ENCODE measurements around the gene MTERF2. TPM values are rescaled to one million over a fixed set of nuclear protein-coding genes. Genes with fewer than 3 reads are reported as not detected.

MTERF2 gene
- total and polyA plus RNA-seq, 2 donors (not counting 1 experiment from before 2014, with no cell fraction given) = 6.3 to 7.3 TPM

DNA sequence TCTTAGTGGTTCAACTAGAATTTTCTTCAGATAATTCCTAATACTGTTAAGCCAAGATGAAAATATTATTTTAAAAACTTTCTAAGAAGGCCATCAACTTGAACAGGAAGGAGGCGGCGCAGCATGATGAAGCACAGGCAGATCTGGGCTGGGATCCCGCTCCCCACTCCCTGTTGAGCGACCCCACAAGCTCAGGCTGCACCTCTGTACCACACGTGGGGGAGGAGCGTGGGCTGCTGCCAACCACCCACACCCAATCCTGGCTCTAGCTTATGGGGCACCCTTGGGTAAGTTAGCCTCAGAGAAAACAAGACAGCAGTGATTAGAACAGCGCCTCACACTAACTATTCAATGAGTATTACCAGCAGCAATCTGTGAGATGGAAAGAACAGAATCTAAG is 6.0 kb downstream of the MTERF2 start:
- TF ChIP-seq, protein P1, sequence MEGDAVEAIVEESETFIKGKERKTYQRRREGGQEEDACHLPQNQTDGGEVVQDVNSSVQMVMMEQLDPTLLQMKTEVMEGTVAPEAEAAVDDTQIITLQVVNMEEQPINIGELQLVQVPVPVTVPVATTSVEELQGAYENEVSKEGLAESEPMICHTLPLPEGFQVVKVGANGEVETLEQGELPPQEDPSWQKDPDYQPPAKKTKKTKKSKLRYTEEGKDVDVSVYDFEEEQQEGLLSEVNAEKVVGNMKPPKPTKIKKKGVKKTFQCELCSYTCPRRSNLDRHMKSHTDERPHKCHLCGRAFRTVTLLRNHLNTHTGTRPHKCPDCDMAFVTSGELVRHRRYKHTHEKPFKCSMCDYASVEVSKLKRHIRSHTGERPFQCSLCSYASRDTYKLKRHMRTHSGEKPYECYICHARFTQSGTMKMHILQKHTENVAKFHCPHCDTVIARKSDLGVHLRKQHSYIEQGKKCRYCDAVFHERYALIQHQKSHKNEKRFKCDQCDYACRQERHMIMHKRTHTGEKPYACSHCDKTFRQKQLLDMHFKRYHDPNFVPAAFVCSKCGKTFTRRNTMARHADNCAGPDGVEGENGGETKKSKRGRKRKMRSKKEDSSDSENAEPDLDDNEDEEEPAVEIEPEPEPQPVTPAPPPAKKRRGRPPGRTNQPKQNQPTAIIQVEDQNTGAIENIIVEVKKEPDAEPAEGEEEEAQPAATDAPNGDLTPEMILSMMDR (conservative IDR thresholded peaks at IDR 0.05 in 1 of 2, IDR thresholded peaks at IDR 0.05 in 1 of 2; ENCODE audit: low read depth in 1 of 2, low read length in 2 of 2) = no peak
- TF ChIP-seq EZH2 (IDR thresholded peaks at IDR 0.05; ENCODE audit: low read length, missing control alignments) = no peak
- Histone ChIP-seq H3K9ac (ENCODE audit: insufficient read depth, low read length) (no peak overlapping the region), H3K4me1 (ENCODE audit: control insufficient read depth, extremely low read depth, insufficient read depth, low read length) (peaks cover 9% of the 10 kb centered on the region), H3K9me3 (ENCODE audit: control insufficient read depth, insufficient read depth, low read depth, low read length) (no peaks in the 10 kb centered on the region), H3K4me3 (replicated peaks in 1 of 4; ENCODE audit: control extremely low read depth in 1 of 4, insufficient read depth in 1 of 4, low read depth in 3 of 4, low read length in 4 of 4) (no peak overlapping the region), H3K27ac (ENCODE audit: insufficient read depth, low read length) (no peak overlapping the region), H3K27me3 (ENCODE audit: control insufficient read depth, insufficient read depth, low read length) (no peaks in the 10 kb centered on the region), H2AFZ (ENCODE audit: low read length) (no peak overlapping the region), H3K79me2 (ENCODE audit: control insufficient read depth, insufficient read depth, low read length) (no peaks in the 10 kb centered on the region), H3K36me3 (ENCODE audit: control insufficient read depth, insufficient read depth, low read length) (no peaks in the 10 kb centered on the region), H3K4me2 (ENCODE audit: extremely low read depth, insufficient read depth, low read length) (no peak overlapping the region), H4K20me1 (ENCODE audit: control insufficient read depth, extremely low read depth, insufficient read depth, low read length) (no peaks in the 10 kb centered on the region)
- DNase-seq (ENCODE audit: low read depth in 2 of 2) = peak in 1 of 2 donors; percentile 34

DNA sequence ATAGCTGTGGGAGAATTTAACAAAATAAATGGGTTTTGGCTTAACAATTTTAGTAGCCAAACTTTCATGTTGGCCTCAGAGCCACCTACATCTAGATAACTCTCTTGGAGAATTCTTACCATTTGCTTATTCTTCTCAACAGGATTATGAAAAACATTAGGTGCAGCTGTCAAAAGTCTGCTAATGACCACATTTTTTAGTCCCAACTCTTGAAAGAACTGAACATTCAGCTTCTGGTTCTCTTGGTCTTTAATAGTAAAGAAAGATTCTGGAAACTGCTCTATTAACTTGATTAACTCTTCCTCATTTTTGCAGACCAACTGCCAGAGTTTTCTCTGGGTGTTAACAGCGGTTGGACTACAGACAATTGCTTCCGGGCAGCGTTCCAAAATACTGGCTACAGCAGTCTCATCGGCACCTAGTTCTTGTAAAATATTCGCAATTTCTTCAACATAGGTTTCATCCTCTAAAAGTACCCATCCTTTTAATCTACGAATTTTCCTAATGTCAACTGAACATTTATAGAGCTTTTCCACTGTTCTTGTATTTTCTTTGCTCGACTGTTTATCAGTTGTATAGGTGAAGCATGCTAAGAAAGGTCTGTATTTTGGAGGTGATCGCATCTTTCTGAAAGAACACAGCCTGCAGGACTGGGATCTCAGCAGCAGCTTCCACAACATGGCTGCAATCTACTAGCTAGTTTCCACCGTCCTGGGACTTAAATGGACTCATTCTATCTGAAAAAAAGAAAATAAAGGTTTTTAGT is 8.7 kb downstream of the MTERF2 start:
- Histone ChIP-seq H3K79me2 (ENCODE audit: control insufficient read depth, insufficient read depth, low read length) (no peaks in the 10 kb centered on the region), H3K27ac (ENCODE audit: insufficient read depth, low read length) (no peak overlapping the region), H3K27me3 (ENCODE audit: control insufficient read depth, insufficient read depth, low read length) (no peaks in the 10 kb centered on the region), H4K20me1 (ENCODE audit: control insufficient read depth, extremely low read depth, insufficient read depth, low read length) (no peaks in the 10 kb centered on the region), H3K36me3 (ENCODE audit: control insufficient read depth, insufficient read depth, low read length) (no peaks in the 10 kb centered on the region), H3K9me3 (ENCODE audit: control insufficient read depth, insufficient read depth, low read depth, low read length) (no peaks in the 10 kb centered on the region), H2AFZ (ENCODE audit: low read length) (no peak overlapping the region), H3K4me3 (replicated peaks in 1 of 4; ENCODE audit: control extremely low read depth in 1 of 4, insufficient read depth in 1 of 4, low read depth in 3 of 4, low read length in 4 of 4) (no peak overlapping the region), H3K4me2 (ENCODE audit: extremely low read depth, insufficient read depth, low read length) (no peak overlapping the region), H3K9ac (ENCODE audit: insufficient read depth, low read length) (no peak overlapping the region), H3K4me1 (ENCODE audit: control insufficient read depth, extremely low read depth, insufficient read depth, low read length) (peaks cover 10% of the 10 kb centered on the region)
- peak; percentile 50 to 59 for DNase-seq (ENCODE audit: low read depth in 2 of 2)
- TF ChIP-seq EZH2 (IDR thresholded peaks at IDR 0.05; ENCODE audit: low read length, missing control alignments) = no peak
- TF ChIP-seq, protein P1 (conservative IDR thresholded peaks at IDR 0.05 in 1 of 2, IDR thresholded peaks at IDR 0.05 in 1 of 2; ENCODE audit: low read depth in 1 of 2, low read length in 2 of 2) = no peak

DNA sequence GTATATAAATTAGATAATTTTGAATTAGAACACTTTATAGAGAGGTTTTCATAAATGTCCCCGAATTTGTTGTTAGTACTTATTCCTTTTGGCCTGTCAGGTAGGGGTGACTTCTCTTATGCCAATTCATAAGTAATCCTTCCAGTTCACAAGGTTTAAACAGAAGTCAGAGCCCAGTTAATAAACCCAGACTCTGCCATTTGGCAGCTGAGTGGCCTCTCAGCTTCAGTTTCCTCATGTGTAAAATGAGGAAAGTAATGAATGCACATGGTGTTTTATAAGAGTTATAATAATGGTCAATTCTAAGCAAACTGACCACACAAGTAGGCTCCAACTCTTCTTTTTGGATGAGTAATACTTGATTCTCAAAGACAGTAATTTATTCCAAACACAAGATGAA is 10.3 kb downstream of the MTERF2 start:
- Histone ChIP-seq H3K9me3 (ENCODE audit: control insufficient read depth, insufficient read depth, low read depth, low read length) (no peaks in the 10 kb centered on the region), H3K36me3 (ENCODE audit: control insufficient read depth, insufficient read depth, low read length) (no peaks in the 10 kb centered on the region), H3K9ac (ENCODE audit: insufficient read depth, low read length) (no peak overlapping the region), H3K27ac (ENCODE audit: insufficient read depth, low read length) (no peak overlapping the region), H4K20me1 (ENCODE audit: control insufficient read depth, extremely low read depth, insufficient read depth, low read length) (no peaks in the 10 kb centered on the region), H2AFZ (ENCODE audit: low read length) (no peak overlapping the region), H3K27me3 (ENCODE audit: control insufficient read depth, insufficient read depth, low read length) (no peaks in the 10 kb centered on the region), H3K79me2 (ENCODE audit: control insufficient read depth, insufficient read depth, low read length) (no peaks in the 10 kb centered on the region), H3K4me3 (replicated peaks in 1 of 4; ENCODE audit: control extremely low read depth in 1 of 4, insufficient read depth in 1 of 4, low read depth in 3 of 4, low read length in 4 of 4) (no peak overlapping the region), H3K4me2 (ENCODE audit: extremely low read depth, insufficient read depth, low read length) (no peak overlapping the region), H3K4me1 (ENCODE audit: control insufficient read depth, extremely low read depth, insufficient read depth, low read length) (peaks cover 10% of the 10 kb centered on the region)
- TF ChIP-seq EZH2 (IDR thresholded peaks at IDR 0.05; ENCODE audit: low read length, missing control alignments) = no peak
- TF ChIP-seq, protein P1 (conservative IDR thresholded peaks at IDR 0.05 in 1 of 2, IDR thresholded peaks at IDR 0.05 in 1 of 2; ENCODE audit: low read depth in 1 of 2, low read length in 2 of 2) = no peak
- peak; percentile 29 to 45 for DNase-seq (ENCODE audit: low read depth in 2 of 2)
